NCI-H1048 (cell line): ENCODE measurements around the gene SLC36A1.
"Not testable (repeated sequence)": the region's sequence is repeated elsewhere in the genome, so short reads cannot be mapped to it uniquely, and the experiment has no call there.

ENCODE experiments used
- DNase-seq: peaks from one replicate; lab custom pipeline; 2025; lab: John Stamatoyannopoulos, UW

Gene SLC36A1

DNA sequence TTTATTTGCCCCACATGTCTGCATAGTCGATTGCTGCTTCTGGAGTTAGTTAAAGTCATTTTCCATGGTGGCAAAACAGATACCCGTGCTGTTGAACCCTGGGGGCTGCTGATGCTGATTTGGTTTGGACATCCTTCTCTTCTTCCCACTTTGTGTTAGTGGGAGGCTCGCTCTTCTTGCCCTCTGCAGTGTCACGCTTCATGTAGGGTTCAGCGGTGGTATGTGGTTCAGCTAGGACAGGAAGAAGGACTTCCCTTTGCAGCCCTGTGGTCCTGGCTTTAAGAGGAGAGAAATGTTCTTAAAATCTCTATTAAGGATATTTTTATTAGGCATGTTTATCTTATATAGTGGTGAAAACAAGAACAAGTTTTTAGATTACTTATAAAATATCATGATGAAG is 36.2 kb downstream of the SLC36A1 start:
- no peak for DNase-seq

DNA sequence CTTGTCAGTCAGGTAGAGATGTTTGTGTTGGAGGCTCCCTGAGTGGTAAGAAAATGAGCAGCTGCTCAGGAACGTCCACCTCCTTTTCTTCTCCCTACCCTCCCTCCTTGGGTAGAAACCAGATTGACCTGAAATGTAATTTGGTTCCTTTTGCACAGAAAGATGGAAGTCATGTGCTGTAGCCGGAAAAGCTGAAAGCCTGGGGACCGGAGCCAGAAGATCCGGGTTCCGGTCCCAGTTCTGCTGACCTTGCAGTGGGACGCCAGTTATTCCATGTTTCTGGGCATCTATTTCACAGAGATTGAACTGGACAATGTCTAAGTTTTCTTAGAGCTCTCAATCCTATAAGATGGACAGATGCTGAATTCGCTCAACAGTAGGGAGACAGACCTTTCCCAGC is 40.1 kb downstream of the SLC36A1 start:
- DNase-seq, result no peak

DNA sequence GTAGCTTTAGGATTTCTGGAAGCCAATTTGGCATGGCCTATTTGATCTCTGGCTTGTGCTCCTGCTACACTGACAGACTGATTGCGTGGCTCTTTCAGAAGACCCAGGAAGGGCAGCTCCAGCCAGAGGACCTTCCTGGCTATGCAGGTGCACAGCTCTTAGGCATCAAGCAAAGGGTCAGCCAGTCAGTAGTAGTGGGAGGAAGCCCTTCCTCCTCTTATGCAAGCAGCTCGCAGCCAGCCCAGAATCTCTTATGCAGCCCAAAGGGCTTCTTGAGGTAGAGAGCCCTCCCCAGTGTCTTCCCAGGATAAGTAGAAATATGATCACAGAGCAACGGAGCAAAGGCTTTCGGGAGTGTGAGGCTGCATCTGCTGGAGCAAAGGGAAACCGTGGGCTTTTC is 43.2 kb downstream of the SLC36A1 start:
- DNase-seq, result no peak

DNA sequence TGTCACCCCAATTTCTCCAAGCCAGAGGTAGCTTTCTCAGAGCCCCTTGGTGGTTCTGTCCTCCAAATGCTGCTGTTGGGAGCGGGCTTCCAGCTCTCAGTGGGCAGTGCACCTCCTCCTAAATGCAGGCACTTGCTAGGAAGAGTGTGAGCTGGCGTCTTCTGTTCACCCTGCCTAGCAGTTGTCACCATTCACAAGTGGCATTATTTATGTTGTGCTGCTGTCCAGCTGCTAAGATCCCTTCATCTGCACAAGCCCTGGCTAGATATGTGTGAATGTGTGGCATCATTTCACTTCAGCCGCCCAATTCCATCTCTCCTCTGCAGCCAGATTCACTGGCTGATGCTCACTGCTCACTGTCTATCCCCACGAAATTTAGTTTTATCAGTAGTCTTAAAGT is 43.7 kb downstream of the SLC36A1 start:
- no peak for DNase-seq

DNA sequence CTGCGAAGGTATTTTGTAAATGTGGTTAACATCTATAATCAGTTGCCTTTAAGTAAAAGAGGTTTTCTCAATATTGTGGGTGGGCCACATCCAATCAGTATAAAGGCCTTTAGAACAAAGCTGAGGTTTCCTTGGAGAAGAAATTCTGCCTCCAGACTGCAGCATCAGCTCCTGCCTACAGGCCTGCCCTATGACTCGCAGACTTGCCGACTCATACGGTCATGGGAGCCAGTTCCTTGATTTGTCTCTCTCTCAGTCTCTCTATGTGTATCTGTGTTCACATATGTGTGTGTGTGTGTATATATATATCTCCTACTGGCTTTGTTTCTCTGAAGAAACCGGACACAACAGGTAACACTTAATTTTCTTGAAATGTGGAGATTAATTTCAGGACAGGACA is 45.3 kb downstream of the SLC36A1 start:
- DNase-seq, result no peak

DNA sequence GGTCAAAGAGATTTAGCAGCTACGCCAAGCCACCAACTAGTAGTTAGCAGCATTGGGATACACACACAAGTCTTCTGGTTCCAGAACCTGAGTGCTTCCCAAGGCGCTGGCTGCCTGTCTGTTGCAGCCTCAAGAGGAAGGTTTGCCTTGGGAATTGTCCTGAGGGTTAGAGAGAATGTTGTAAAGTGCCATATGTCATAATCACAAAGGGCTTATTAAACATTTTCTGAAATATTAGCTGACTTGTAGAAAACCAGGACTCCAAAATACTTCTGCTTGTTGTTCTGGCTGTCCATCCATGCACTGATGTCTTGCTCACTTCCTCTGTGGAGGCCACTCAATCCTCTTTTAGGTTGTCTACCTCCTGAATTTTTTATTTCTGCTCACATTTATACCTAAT is 46.3 kb downstream of the SLC36A1 start:
- no peak for DNase-seq

DNA sequence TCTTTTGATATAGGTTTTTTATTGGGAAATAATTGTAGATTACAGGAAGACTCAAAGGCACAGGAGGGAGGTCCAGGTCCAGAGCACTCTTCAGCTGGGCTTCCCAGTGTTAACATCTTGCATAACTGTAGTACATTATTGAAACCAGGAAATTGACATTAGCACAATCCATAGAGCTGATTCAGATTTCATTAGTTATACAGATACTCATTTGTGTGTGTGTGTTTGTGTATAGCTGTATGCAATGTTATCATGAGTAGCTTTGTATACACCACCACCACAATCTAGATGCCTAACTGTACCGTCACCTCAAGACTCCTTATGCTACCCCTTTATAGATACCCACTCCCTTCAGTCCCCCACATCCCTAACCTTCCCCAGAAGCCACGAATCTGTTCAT is 47.9 kb downstream of the SLC36A1 start:
- no peak for DNase-seq

DNA sequence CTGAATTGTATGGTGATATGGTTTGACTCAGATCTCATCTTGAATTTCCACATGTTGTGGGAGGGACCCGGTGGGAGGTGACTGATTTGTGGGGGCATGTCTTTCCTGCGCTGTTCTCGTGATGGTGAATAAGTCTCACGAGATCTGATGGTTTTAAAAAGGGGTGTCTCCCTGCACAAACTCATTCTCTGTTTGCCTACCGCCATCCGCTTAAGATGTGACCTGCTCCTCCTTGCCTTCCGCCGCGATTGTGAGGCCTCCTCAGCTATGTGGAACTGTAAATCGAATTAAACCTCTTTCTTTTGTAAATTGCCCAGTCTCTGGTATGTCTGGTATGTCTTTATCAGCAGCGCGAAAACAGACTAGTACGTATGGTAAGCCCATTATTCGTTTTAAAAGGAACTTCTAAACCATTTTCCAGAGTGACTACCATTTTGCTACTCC is 48.7 kb downstream of the SLC36A1 start:
- no peak for DNase-seq

DNA sequence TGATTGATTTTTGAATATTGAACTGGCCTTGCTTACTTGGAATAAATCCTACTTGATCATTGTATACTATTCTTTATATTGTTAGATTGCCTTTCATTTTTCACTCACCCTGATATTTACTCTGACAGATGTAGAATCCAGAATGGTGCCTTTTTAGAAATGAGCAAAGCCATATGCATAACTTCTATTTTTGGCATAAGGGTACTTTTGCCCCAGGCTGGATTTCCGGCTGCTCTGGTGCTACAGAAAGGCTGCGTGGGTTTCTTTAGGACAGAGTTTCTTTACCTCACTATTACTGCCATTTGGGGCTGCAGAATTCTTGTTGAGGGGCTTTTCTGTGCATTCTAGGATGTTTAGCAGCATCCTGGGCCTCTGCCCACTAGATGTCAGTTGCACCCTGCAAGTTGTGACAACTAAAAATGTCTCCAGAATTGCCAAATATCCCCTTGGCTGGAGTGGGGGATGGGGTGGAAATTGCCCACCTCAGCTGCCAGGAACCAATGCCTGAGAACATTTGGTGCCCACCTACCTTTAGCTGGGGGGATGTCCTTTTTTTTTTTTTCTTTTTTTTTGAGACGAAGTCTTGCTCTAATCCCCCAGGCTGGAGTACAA is 50.1 kb downstream of the SLC36A1 start:
- DNase-seq, result no peak

DNA sequence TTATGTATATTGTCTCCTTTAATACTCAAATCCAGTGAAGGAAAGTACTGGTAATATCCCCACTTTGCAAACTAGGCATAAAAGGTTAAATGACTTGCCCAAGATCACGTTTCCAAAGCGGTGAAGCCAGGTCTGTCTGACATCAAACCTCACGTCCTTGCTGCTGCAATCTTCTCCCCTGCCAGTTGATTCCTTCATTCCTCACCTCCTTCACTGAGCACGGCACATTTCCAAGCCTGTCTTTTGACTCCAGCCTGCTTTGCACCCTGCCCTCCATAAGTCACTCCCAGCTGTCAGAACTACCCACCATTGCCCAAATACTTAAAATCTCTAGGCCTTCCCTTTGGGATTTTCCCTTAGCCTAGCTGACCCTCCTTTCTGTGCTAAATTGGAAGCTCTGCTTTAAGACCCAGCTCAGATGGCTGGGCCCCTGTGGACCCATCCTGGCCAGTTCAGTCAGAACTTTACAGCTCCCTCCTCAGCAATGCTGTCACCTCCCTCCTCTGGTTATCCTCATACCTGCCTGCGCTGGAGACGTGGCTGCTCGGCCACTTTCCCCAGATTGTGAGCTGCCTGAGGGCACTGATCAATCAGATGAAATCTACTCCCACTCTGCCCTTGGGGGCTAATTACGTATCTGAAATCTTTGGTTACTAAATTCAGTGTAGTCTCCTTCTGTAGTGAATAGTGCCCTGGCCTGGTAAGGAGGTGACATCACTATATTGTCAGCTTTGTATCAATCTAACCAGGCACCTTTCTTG is 51.2 kb downstream of the SLC36A1 start:
- DNase-seq, result no peak

DNA sequence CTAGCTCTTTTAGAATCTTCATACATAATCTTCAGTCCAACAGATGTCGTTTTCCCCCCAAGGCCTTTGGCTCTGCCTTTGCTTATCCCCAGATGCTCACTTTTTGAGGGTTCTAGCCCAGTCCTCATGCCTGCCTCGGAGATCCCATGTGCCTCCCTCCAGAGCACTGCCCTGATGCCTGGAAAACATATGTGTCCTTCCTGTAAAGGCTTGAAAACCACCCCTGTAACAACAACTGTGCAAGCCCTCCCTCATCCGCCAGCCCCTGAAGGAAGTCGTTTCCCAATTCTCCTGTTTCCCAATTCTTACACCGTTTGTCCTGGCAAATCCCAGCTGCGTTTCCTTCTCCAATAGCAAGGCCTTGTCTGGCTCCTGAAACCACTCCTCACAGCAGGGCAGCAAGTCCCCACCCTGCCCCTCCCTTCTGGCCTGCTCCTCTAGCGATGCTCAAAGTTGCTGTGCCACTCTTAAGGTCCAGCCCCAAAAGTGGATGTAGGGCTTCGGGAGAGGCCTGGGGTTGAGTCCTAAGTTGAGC is 52.2 kb downstream of the SLC36A1 start:
- DNase-seq, result no peak

DNA sequence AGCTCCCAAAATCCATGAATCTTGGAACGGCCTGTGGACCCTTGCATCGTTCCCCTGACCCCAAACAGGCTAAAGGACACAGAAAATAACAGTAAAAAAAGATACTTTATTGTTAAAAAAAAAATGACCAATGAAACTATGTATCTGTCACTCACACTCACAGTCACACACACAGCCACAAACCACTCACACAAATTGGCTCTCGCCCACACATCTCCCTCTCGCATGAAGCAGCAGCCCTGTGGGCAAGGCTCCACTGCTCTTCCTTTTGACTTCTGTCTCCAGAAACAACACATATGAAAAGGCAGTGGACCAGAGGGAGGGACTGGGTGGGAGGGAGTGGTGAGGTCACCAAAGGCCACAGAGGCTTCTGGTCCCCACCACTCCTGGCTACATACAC is 56.6 kb downstream of the SLC36A1 start:
- no peak for DNase-seq

DNA sequence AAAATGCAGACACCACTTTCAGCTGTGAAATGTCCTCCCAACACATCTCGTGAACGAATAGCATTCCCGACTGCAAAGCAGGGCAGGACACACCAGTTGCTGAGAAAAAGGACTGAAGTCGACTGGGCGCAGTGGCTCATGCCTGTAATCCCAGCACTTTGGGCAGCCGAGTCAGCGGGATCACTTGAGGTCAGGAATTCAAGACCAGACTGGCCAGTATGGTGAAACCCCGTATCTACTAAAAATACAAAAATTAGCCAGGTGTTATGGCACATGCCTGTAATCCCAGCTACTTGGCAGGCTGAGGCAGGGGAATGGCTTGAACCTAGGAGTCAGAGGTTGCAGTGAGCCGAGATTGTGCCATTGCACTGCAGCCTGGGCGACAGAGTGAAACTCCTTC is 60.9 kb downstream of the SLC36A1 start:
- not testable (repeated sequence) for DNase-seq

DNA sequence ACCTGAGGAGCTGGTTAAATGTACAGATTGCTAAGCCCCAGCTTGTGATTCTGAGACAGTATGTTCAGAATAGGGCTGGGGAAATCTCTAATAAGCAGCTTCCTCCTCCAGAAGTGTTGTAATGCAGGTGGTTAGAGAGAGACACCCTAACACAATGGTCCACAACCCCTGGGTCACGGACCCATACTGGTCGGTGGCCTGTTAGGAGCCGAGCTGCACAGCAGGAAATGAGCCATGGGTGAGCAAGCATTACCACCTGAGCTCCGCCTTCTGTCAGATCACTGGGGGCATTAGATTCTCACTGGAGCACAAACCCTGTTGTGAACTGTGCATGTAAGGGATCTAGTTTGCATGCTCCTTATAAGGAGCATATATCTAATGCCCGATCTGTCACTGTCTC is 61.8 kb downstream of the SLC36A1 start:
- DNase-seq, result no peak

DNA sequence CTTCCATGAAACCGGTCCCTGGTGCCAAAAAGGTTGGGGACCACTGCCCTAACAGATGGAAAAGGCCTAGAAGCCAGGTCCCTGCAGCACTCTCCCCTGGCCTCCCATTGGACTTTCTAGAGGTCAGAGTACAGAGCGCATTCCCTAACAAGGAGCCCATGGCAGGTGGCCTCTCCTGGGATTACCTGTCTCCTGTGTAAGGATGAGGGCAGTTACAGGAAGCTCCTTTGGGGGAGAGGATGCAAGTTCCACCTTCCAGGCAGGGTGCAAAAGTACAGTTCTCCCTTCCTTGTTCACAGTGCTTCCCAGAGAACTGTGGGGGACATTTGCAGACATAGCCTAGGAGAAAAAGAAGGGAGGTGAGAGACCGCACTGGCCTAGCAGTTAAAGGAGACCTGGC is 62.4 kb downstream of the SLC36A1 start:
- DNase-seq, result no peak

DNA sequence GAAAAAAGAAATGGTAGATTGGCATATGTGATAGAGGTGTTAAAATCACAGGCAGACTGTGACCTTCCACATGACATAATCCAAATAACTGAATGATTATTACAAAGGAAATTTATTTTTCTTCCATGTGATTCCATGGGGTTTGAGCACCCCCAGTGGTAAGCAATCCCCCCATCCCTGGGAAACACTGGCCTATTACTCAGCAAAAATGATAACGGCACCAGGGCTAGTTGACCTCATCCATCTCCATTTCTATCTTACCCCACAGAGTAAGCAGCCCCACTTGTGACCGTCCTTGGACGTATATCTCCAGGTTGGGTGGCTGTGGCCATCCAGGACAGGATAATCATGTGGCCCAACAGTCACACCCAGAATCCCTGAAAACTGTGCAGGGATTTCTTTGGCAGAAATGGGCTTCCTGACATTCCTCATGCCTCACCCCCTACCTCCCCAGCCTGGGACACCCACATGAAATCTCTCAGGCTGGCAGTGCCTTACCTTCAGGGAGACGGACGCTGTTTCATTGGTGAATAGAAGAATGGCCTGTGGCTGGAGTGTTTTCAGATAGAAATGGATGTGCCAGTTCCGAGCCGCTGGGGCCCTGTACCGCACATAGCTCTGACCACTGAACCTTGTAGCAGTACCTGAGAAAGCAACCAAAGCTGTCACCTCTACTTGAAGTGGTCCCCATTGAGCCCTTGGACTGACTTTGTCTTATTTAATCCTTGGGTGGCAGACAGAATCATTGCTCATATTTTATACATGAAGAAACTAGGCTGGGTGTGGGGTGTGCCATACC is 69.9 kb downstream of the SLC36A1 start:
- DNase-seq, result no peak

DNA sequence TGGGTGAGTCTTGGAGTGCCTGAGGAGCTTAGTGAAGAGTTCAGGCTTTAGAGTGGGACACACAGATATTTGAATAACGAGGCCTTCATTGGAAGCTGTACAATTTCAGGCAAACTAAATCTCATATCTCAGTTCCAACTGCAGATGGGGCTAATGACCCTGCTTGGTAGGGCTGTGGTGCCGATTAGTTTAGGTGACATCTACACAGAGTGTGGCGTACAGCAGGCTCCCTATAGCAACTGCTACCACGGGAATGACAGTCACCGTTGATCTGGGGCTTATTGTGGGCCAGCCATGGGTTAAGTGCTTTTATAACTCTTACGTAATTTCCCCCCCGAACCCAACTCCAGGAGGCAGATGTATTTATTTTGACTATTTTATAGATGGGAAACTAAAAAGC is 72.9 kb downstream of the SLC36A1 start:
- no peak for DNase-seq

DNA sequence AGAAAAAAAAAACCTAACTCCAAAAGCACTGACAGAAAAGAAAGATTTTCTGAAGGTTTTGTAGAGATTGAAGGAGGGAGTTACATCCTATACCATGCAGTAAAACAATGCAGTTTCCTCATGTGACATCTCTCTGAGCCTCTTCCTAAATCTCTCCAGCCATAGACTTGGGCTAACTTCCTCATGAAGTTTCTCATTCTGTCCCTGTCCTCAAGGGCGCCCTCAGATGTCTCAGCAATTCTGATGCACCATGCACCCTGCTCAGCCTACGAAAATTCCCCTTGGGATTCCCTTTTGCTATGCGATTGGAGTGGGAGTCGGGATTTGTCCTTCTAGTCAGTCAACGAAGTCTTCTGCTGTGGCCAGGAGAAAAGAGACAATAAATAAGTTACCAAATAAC is 74.8 kb downstream of the SLC36A1 start:
- no peak for DNase-seq

DNA sequence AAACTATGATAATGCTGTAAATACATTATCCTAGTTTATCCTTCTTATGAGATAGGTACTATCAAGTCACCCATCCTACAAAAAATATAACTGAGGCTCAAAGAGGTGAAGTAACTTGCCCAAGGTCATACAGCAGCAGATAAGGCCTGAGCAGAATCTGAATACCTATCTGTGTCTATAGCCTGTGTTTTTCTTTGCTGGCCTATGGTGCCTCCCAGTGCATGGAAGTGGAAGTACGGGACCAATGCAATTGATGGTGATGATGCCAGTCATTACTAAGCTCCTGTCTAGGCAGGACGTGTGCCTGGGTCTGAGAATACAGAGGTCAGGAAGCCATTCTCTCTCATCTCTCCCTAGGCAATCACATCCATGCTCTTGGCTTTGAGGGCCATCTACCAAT is 75.9 kb downstream of the SLC36A1 start:
- DNase-seq, result no peak

DNA sequence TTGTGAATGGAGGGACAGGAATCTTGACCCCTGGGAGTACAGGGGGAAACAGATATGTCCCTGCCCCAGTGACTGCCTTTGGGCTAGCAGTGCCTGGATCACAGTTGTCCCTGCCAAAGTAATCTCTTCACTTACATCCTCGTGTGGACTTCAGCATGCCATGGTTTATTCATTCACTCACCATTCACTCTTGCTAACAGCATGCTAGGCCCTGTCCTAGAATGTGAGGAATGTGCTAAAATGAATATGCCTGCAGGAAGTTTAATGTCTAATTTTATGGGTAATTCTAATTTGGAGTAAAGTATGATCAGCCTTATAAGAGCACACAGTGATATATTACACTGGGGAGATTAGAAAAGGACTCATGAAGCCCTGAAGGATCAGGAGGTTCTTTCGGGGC is 80.8 kb downstream of the SLC36A1 start:
- DNase-seq, result no peak

DNA sequence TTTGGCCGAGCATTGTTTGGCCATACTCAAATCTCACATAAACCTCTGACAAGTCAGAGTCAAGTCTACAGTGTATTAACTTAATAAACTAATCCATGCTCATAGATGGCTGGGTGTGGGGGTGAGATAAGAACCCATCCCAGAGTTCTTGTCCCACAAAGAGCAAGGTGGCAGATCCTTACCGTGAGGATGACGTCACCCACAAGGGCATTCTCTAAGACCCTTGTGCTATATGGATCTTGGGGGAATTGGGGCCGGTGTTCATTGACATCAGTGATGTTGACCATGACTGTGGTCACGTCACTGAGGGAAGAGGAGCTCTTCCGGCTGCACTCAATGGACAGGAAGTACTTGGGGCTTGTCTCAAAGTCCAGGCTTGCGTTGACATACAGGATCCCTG is 81.6 kb downstream of the SLC36A1 start:
- DNase-seq, result no peak

DNA sequence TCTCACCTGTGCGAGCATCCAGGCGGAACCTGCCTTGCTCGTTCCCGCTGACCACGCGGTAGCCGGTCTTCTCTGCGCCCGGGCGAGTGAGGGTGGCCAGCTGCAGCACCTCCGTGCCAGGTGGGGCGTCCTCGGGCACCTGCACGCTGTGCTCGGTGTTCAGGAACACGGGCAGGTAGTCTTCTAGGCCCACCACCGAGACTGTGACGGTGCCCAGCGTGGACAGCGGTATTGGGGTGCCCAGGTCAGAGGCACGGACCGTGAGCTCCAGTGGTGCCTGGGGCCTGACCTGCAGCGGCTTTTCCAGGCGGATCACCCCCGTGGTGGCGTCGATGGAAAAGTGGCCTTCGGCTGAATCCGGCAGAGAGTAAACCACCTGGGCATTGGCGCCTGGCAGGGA is 84.2 kb downstream of the SLC36A1 start:
- DNase-seq, result no peak

DNA sequence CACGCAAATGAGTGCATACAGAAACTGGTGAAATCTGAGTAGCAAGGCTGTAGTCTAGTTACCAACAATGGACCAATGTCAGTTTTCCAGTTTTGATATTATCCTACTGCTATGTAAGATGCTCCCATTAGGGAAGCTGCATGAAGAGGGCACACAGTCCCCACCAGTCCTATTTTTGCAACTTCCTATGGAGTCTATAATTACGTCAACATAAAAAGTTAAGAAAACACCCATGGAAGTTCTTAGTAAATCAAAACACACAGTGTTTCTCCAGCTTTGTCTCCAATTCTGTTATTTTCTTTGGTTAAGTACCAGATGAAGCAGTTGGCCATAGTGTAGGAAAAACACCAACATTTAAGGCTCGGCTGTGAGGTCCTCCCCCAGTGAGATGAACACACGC is 85.0 kb downstream of the SLC36A1 start:
- no peak for DNase-seq
